K562 (cell line): ENCODE measurements around the gene SELENOT. TPM values are rescaled to one million over a fixed set of nuclear protein-coding genes. Genes with fewer than 3 reads are reported as not detected.

Source experiments
- ATAC-seq: fragments of 200-7000 bp; cut with Tn5 transposase; 3 replicates; pipeline ENCODE4 v1.9.1; 2020; ENCODE audit warnings: moderate library complexity
- BruUV-seq: library from RNA; stranded (reverse); fragments of 400-500 nt; replicated peaks from 2 replicates; lab custom pipeline; 2021; lab: Mats Ljungman, UMichigan
- CTCF ChIA-PET: fragments of 300-600 bp; formaldehyde crosslinking; extraction: SDS; loops from one replicate; lab custom pipeline; 2021; ENCODE audit warnings: low intra/inter-chr PET ratio; lab: Yijun Ruan, JAX
- POLR2A ChIA-PET: fragments of 300-600, 350-650 bp; sonication (Branson Sonifier 250); formaldehyde crosslinking; extraction: SDS; loops from one replicate; lab custom pipeline; 2021; ENCODE audit warnings: antibody characterized with exemption, inconsistent platforms; lab: Yijun Ruan, JAX
- DNase-seq, 4 experiments: peaks; one replicate each; pipeline versions ENCODE4 v3.0.0 to v3.0.0-alpha.2; 2011 to 2018; ENCODE audit warnings: low spot score in 3 of 4, mixed read lengths in 3 of 4; ENCODE audit errors: extremely low read depth in 1 of 4
- FAIRE-seq: peaks from 2 replicates; lab custom pipeline; 2011; peaks lifted over from hg19 to GRCh38; lab: Jason Lieb, UNC
- H2AFZ ChIP-seq: 2 replicates; pipeline ENCODE4 v1.6.0; 2011; ENCODE audit warnings: low read depth, low read length, control low read depth, inconsistent platforms
- H3K27ac ChIP-seq: fragments of 200-600 bp; 3 replicates; pipeline ENCODE4 v1.8.0; 2011; ENCODE audit warnings: low read depth, mild to moderate bottlenecking, control low read depth, inconsistent platforms, low read length, moderate library complexity, mixed read lengths; ENCODE audit errors: extremely low read depth
- H3K27me3 ChIP-seq, 2 experiments: fragments of 300-600 bp in 1 of 2; 2 replicates in 1 of 2; 3 replicates in 1 of 2; pipeline versions ENCODE4 v1.6.0 to v1.8.0; 2011; ENCODE audit warnings: inconsistent platforms in 2 of 2, low read length in 2 of 2, mild to moderate bottlenecking in 1 of 2, mixed read lengths in 1 of 2, moderate library complexity in 1 of 2; ENCODE audit not compliant: control insufficient read depth in 2 of 2, insufficient read depth in 2 of 2
- H3K36me3 ChIP-seq: fragments of 300-600 bp; 3 replicates; pipeline ENCODE4 v1.8.0; 2011; ENCODE audit warnings: mild to moderate bottlenecking, low read length, inconsistent platforms; ENCODE audit not compliant: control insufficient read depth, insufficient read depth
- H3K4me1 ChIP-seq, 2 experiments: fragments of 200-600 bp in 1 of 2; replicated peaks in 1 of 2; 2 replicates in 1 of 2; 3 replicates in 1 of 2; pipeline versions ENCODE4 v1.5.1 to v1.8.0; 2011; ENCODE audit warnings: inconsistent platforms in 2 of 2, low read length in 2 of 2, mild to moderate bottlenecking in 1 of 2, mixed read lengths in 1 of 2, moderate library complexity in 1 of 2; ENCODE audit not compliant: control insufficient read depth in 2 of 2, insufficient read depth in 2 of 2
- H3K4me2 ChIP-seq: 2 replicates; pipeline ENCODE4 v1.6.1; 2011; ENCODE audit warnings: low read length, control low read depth, inconsistent platforms, mixed read lengths; ENCODE audit not compliant: insufficient read depth
- H3K4me3 ChIP-seq: fragments of 200-600 bp; sonication (generic), shearing (Covaris generic); 2 replicates; pipeline ENCODE4 v1.5.1; 2016; ENCODE audit warnings: control low read depth, inconsistent platforms
- H3K79me2 ChIP-seq: fragments of 200-600 bp; 3 replicates; pipeline ENCODE4 v1.8.0; 2011; ENCODE audit warnings: low read length, inconsistent platforms; ENCODE audit not compliant: control insufficient read depth, insufficient read depth
- H3K9ac ChIP-seq, 2 experiments: 2 replicates each; pipeline versions ENCODE4 v1.6.0 to v1.6.1; 2011; ENCODE audit warnings: low read depth in 2 of 2, low read length in 2 of 2, control low read depth in 1 of 2, inconsistent platforms in 1 of 2, mild to moderate bottlenecking in 1 of 2, mixed read lengths in 1 of 2; ENCODE audit not compliant: insufficient read depth in 1 of 2
- H3K9me1 ChIP-seq: one replicate; pipeline ENCODE4 v1.6.0; 2011; ENCODE audit warnings: inconsistent platforms, mild to moderate bottlenecking, low read length, moderate library complexity; ENCODE audit not compliant: control insufficient read depth, insufficient read depth
- H3K9me3 ChIP-seq: replicated peaks from 2 replicates; pipeline ENCODE4 v1.5.1; 2011; ENCODE audit warnings: low read depth, low read length, inconsistent platforms; ENCODE audit not compliant: control insufficient read depth, insufficient read depth
- H4K20me1 ChIP-seq: replicated peaks from 2 replicates; pipeline ENCODE4 v1.6.1; 2011; ENCODE audit warnings: low read length, inconsistent platforms, mixed read lengths; ENCODE audit not compliant: control insufficient read depth, insufficient read depth
- CBX3 ChIP-seq, 2 experiments: IDR thresholded peaks; 1 replicate in 1 of 2; 2 replicates in 1 of 2; pipeline ENCODE4 v1.6.1; 2012; ENCODE audit warnings: inconsistent platforms in 2 of 2, low read length in 2 of 2, borderline replicate concordance in 1 of 2, control low read depth in 1 of 2
- CEBPG ChIP-seq, 3 experiments: fragments of 200-800 bp in 1 of 3; sonication (Bioruptor generic) in 1 of 3; sonication (generic) in 1 of 3; formaldehyde crosslinking in 1 of 3; IDR thresholded peaks in 2 of 3; conservative IDR thresholded peaks in 1 of 3; 2 replicates each; pipeline versions ENCODE4 v1.6.1 to v1.8.0; 2016 to 2022; ENCODE audit warnings: missing compliant biosample characterization in 2 of 3, missing genetic modification characterization in 2 of 3, mild to moderate bottlenecking in 1 of 3, missing genetic modification reagents in 1 of 3
- DPF2 ChIP-seq: fragments of 450-650 bp; IDR thresholded peaks from 2 replicates; pipeline ENCODE4 v1.6.1; 2016
- EHMT2 ChIP-seq: fragments of 450-650 bp; IDR thresholded peaks from 2 replicates; pipeline ENCODE4 v1.6.1; 2018; ENCODE audit warnings: antibody characterized with exemption
- FOXM1 ChIP-seq, 2 experiments: fragments of 450-650 bp in 1 of 2; sonication (generic) in 1 of 2; formaldehyde crosslinking in 1 of 2; IDR thresholded peaks; 2 replicates each; pipeline versions ENCODE4 v1.6.1 to v1.9.0; 2017 to 2022; ENCODE audit warnings: low read depth in 2 of 2, mild to moderate bottlenecking in 2 of 2, missing genetic modification reagents in 1 of 2, moderate library complexity in 1 of 2
- JUND ChIP-seq, 2 experiments: IDR thresholded peaks; 2 replicates in 1 of 2; 3 replicates in 1 of 2; pipeline ENCODE4 v1.6.1; 2011; ENCODE audit warnings: borderline replicate concordance in 2 of 2, low read depth in 2 of 2, low read length in 2 of 2, improper control_type of control experiment in 1 of 2, missing biosample characterization in 1 of 2, missing genetic modification characterization in 1 of 2, missing genetic modification reagents in 1 of 2
- NCOA1 ChIP-seq: fragments of 450-650 bp; IDR thresholded peaks from 2 replicates; pipeline ENCODE4 v1.6.1; 2016; ENCODE audit warnings: low read depth
- NCOR1 ChIP-seq: fragments of 450-650 bp; IDR thresholded peaks from 2 replicates; pipeline ENCODE4 v1.6.1; 2016; ENCODE audit warnings: mild to moderate bottlenecking, moderate library complexity
- PURB ChIP-seq: sonication (generic); formaldehyde crosslinking; IDR thresholded peaks from 2 replicates; pipeline ENCODE4 v1.9.0; 2021; ENCODE audit warnings: low read depth, mild to moderate bottlenecking, missing genetic modification reagents
- RBM22 ChIP-seq: fragments of 200-400 bp; formaldehyde crosslinking; IDR thresholded peaks from 2 replicates; pipeline ENCODE4 v1.6.1; 2018; ENCODE audit warnings: low read length, low read depth; ENCODE audit not compliant: poor library complexity, severe bottlenecking
- WGBS: fragments of 100-300 bp; shearing (Covaris generic); methylation state at CpG from one replicate; pipeline ENCODE4 v1.1.6; 2016; ENCODE audit warnings: low coverage, mixed read lengths; ENCODE audit not compliant: insufficient coverage; ENCODE audit errors: missing lambda C conversion rate; 5-methylcytosine and 5-hydroxymethylcytosine counted together
- in situ Hi-C: fragments of 300-500 bp; cut with MboI; formaldehyde crosslinking; loops from 4 replicates; pipeline ENCODE4 v1.15.0; 2018; ENCODE audit warnings: inconsistent platforms, mixed read lengths
- intact Hi-C: fragments of 100-400 bp; cut with micrococcal nuclease; formaldehyde crosslinking; loops from 2 replicates; pipeline ENCODE4 v1.14.2; 2022
- polyA plus RNA-seq, 8 experiments: library from polyadenylated mRNA; depleted of rRNA in 4 of 8; stranded (reverse) in 5 of 8; unstranded in 3 of 8; fragments of >200 nt; fragmentation: Nextera tagmentation in 2 of 8; fragmentation: Illumina TruSeq in 1 of 8; extraction: Ambion mirVana in 2 of 8; extraction: Trizol in 1 of 8; gene quantifications; 2 replicates each; pipeline versions ENCODE4 v1.2.1 to v1.2.3, GENCODE V29; 2011 to 2014; ENCODE audit warnings: inconsistent platforms in 1 of 8, missing spikeins in 1 of 8
- total RNA-seq, 7 experiments: library from RNA; depleted of rRNA in 6 of 7; stranded (reverse); fragments of >200 nt in 6 of 7; fragmentation: Illumina TruSeq in 2 of 7; extraction: Trizol in 2 of 7; gene quantifications; 2 replicates each; pipeline versions ENCODE4 v1.2.1 to v1.2.3, GENCODE V29; 2011 to 2021; ENCODE audit warnings: low replicate concordance in 1 of 7

The SELENOT gene
- total and polyA plus RNA-seq, 9 of the 15 experiments (the other 6 are each of a cell fraction or from before 2014, with no cell fraction given), result 33.0 to 411 (median 91.9) TPM

DNA sequence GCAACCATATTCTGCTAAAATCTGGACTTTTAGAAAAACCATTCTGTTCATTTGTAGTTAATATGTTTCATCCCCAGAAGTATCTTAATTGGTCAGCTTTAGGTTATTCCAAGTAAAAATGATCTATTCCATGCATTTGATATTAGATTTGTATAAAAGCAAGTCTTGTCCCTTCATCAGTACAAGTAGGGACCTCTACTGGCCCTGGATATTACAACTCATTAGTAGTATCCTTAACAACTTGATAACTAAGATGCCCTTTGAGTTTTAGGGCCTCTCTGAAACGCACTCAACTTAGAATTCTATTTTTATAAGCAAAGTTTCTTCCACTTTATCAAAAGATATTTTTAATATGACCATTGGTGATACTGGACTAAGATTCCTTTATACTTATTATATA lies 25.3 kb upstream of the SELENOT start:
- CTCF ChIA-PET, result interaction anchor here (0.8 kb wide), 1 partner anchor 34 kb away, joined by 3 read pairs; no protein-coding TSS in a partner anchor
- Histone ChIP-seq H3K79me2 (peaks cover 20% of the 10 kb centered on the region), H3K4me2 (no peak overlapping the region), H3K9me3 (no peaks in the 10 kb centered on the region), H4K20me1 (no peaks in the 10 kb centered on the region), H3K9ac (no peak overlapping the region), H3K4me1 (no peaks in the 10 kb centered on the region), H2AFZ (no peak overlapping the region), H3K27me3 (no peaks in the 10 kb centered on the region), H3K27ac (no peak overlapping the region), H3K4me3 (no peak overlapping the region), H3K36me3 (peaks cover 86% of the 10 kb centered on the region), H3K9me1 (no peaks in the 10 kb centered on the region)
- BruUV-seq, result no TSS peak
- POLR2A ChIA-PET, result interaction anchor here (0.6 to 1.4 kb wide), 3 partner anchors 11 to 144 kb away, joined by 3 to 6 read pairs (median 4); no protein-coding TSS in a partner anchor
- intact Hi-C loops (loop anchor here (1.0 kb wide), 1 partner anchor 32 kb away; the partner anchor contains the start of genes EIF2A and SERP1), in situ Hi-C loops (no loop called here)
- TF ChIP-seq FOXM1 (IDR thresholded peaks at IDR 0.05; ENCODE audit: low read depth), result no peak
- no peak for TF ChIP-seq FOXM1 (CRISPR knock-in tag; IDR thresholded peaks at IDR 0.05; ENCODE audit: low read depth)
- TF ChIP-seq EHMT2, result no peak
- TF ChIP-seq CBX3 (IDR thresholded peaks at IDR 0.05; ENCODE audit: borderline replicate concordance in 1 of 2, low read length in 2 of 2), result no peak
- no peak for TF ChIP-seq DPF2
- TF ChIP-seq NCOR1, result no peak
- TF ChIP-seq CEBPG (CRISPR knock-in tag; IDR thresholded peaks at IDR 0.05), result no peak
- TF ChIP-seq CEBPG (tag; conservative IDR thresholded peaks at IDR 0.05 in 1 of 2, IDR thresholded peaks at IDR 0.05 in 1 of 2), result no peak
- TF ChIP-seq RBM22, result no peak
- no peak for TF ChIP-seq NCOA1
- no peak for TF ChIP-seq PURB (CRISPR knock-in tag)
- no peak for TF ChIP-seq JUND (IDR thresholded peaks at IDR 0.05; ENCODE audit: borderline replicate concordance, low read depth, low read length)
- no peak for TF ChIP-seq JUND (tag; IDR thresholded peaks at IDR 0.05; ENCODE audit: borderline replicate concordance, low read depth, low read length)
- ATAC-seq, result no peak; the same call in 2 of the 3 replicates
- DNase-seq, result no peak
- WGBS, result 83% methylated on average over 1 of the region's 1 CpG
- FAIRE-seq, result no peak
